HFFc6 (cell line): ENCODE data around the gene ARL5C. TPM values are rescaled to one million over a fixed set of nuclear protein-coding genes. Genes with fewer than 3 reads are reported as not detected.

Source experiments
- DNase-seq: peaks from one replicate; pipeline ENCODE4 v3.0.0-alpha.2; 2018
- H3K27ac Mint-ChIP-seq: 2 replicates; pipeline ENCODE4 v1.8.0; 2020; ENCODE audit warnings: mild to moderate bottlenecking, mixed read lengths
- H3K27me3 Mint-ChIP-seq: 2 replicates; pipeline ENCODE4 v1.8.0; 2021; ENCODE audit warnings: mild to moderate bottlenecking, moderate library complexity, mixed read lengths; ENCODE audit not compliant: insufficient read depth
- H3K36me3 Mint-ChIP-seq: 2 replicates; pipeline ENCODE4 v1.8.0; 2021; ENCODE audit warnings: low read depth, mixed read lengths
- H3K4me1 Mint-ChIP-seq: 2 replicates; pipeline ENCODE4 v1.8.0; 2020; ENCODE audit warnings: low read depth, mixed read lengths
- H3K4me3 Mint-ChIP-seq: 2 replicates; pipeline ENCODE4 v1.8.0; 2020; ENCODE audit warnings: mild to moderate bottlenecking, moderate library complexity, mixed read lengths
- H3K9me3 Mint-ChIP-seq: 2 replicates; pipeline ENCODE4 v1.8.0; 2020; ENCODE audit warnings: mild to moderate bottlenecking, mixed read lengths
- CTCF ChIP-seq: fragments of 200-600 bp; sonication (generic); IDR thresholded peaks from 2 replicates; pipeline ENCODE4 v1.5.0; 2021; ENCODE audit warnings: antibody characterized with exemption, mild to moderate bottlenecking
- total RNA-seq, 6 experiments: library from RNA; stranded (reverse); fragmentation: NEBNext Ultra II Directional; extraction: Animal tissue kit (Norgen Biotek cat#: 25700); gene quantifications; 2 replicates in 1 of 6; 3 replicates in 5 of 6; pipeline ENCODE4 v1.2.3, GENCODE V29; 2021

The ARL5C gene
- total RNA-seq, 6 experiments from 2014 or later, result not detected

- H3K4me3 Mint-ChIP-seq, result no peak overlapping the region
- H3K36me3 Mint-ChIP-seq, result no peaks in the 10 kb centered on the region
- H3K27ac Mint-ChIP-seq, result no peak overlapping the region; the same call in 1 of the 2 replicates
- peaks cover 20% of the 10 kb centered on the region for H3K27me3 Mint-ChIP-seq
- no peak for TF ChIP-seq CTCF
- H3K9me3 Mint-ChIP-seq, result no peaks in the 10 kb centered on the region
- DNase-seq, result no peak
- peaks cover 18% of the 10 kb centered on the region for H3K4me1 Mint-ChIP-seq
These were observed 15.8 kb downstream of the ARL5C start for GRCh38 chr17:39150104-39150634.

- H3K4me3 Mint-ChIP-seq, result no peak overlapping the region
- no peak for TF ChIP-seq CTCF
- H3K9me3 Mint-ChIP-seq, result no peaks in the 10 kb centered on the region
- H3K27ac Mint-ChIP-seq, result no peak overlapping the region
- H3K27me3 Mint-ChIP-seq, result peaks cover 10% of the 10 kb centered on the region
- no peak for DNase-seq
- no peaks in the 10 kb centered on the region for H3K36me3 Mint-ChIP-seq
- H3K4me1 Mint-ChIP-seq, result peaks cover 24% of the 10 kb centered on the region
These were observed 18.5 kb downstream of the ARL5C start for GRCh38 chr17:39147221-39148185.

GRCh38 chr17:39146273-39146672, 19.7 kb downstream of the ARL5C start:
- Mint-ChIP-seq H3K36me3 (no peaks in the 10 kb centered on the region; the same call in 1 of the 2 replicates), H3K9me3 (no peaks in the 10 kb centered on the region; the same call in 1 of the 2 replicates), H3K27ac (no peak overlapping the region)

GRCh38 chr17:39145143-39145542, 20.8 kb downstream of the ARL5C start:
- no peak for DNase-seq
- H3K27ac Mint-ChIP-seq, result no peak overlapping the region; the same call in 1 of the 2 replicates
- H3K9me3 Mint-ChIP-seq, result no peaks in the 10 kb centered on the region; the same call in 1 of the 2 replicates
- peaks cover 16% of the 10 kb centered on the region for H3K4me1 Mint-ChIP-seq
- peaks cover 12% of the 10 kb centered on the region for H3K27me3 Mint-ChIP-seq
- H3K4me3 Mint-ChIP-seq, result no peak overlapping the region
- no peak for TF ChIP-seq CTCF
- no peaks in the 10 kb centered on the region; the same call in 1 of the 2 replicates for H3K36me3 Mint-ChIP-seq

More at GRCh38 chr17:39146273-39146672, 19.7 kb downstream of the ARL5C start:
- H3K4me1 Mint-ChIP-seq, result peaks cover 16% of the 10 kb centered on the region
- no peak for TF ChIP-seq CTCF
- H3K4me3 Mint-ChIP-seq, result no peak overlapping the region
- peaks cover 10% of the 10 kb centered on the region for H3K27me3 Mint-ChIP-seq
- no peak for DNase-seq

- peak; percentile 76 for DNase-seq
- no peak overlapping the region for H3K4me3 Mint-ChIP-seq
- no peaks in the 10 kb centered on the region; the same call in 1 of the 2 replicates for H3K36me3 Mint-ChIP-seq
- H3K27me3 Mint-ChIP-seq, result peaks cover 10% of the 10 kb centered on the region
- H3K9me3 Mint-ChIP-seq, result no peaks in the 10 kb centered on the region; the same call in 1 of the 2 replicates
- peak overlapping the region; percentile 86 for H3K27ac Mint-ChIP-seq
- no peak for TF ChIP-seq CTCF
- peaks cover 23% of the 10 kb centered on the region for H3K4me1 Mint-ChIP-seq
These were observed 21.5 kb downstream of the ARL5C start for GRCh38 chr17:39144416-39144840.
